NCI-H2081 treated with DMSO at 0.1 percent for 48 hours (cell line): ENCODE measurements around the gene ALDH3B1.

Experiments used
- DNase-seq: peaks from one replicate; lab custom pipeline; 2025; lab: John Stamatoyannopoulos, UW

ALDH3B1 gene

DNA sequence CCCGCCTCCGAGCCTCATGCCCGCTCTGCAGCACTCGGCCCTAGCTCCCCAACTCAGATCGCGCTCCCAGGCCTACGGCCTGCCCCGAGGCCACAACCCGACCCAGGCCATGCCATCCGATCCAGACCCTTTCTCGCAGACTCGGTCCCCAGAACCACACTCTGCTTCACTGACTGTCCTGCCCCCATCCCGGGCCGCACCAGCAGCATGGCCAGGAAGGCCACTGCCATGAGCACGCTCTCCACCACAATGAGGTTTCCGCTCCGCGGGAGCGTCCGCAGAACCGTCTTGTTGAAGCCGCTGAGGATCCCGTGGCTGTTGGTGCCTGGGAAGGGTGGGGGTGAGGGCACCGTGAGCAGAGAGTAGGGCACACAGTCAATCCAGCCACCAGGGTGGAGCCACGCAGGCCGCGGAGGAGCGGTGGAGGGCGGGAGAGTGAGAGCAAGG, 12.6 kb upstream of the ALDH3B1 start:
- DNase-seq, result no peak

DNA sequence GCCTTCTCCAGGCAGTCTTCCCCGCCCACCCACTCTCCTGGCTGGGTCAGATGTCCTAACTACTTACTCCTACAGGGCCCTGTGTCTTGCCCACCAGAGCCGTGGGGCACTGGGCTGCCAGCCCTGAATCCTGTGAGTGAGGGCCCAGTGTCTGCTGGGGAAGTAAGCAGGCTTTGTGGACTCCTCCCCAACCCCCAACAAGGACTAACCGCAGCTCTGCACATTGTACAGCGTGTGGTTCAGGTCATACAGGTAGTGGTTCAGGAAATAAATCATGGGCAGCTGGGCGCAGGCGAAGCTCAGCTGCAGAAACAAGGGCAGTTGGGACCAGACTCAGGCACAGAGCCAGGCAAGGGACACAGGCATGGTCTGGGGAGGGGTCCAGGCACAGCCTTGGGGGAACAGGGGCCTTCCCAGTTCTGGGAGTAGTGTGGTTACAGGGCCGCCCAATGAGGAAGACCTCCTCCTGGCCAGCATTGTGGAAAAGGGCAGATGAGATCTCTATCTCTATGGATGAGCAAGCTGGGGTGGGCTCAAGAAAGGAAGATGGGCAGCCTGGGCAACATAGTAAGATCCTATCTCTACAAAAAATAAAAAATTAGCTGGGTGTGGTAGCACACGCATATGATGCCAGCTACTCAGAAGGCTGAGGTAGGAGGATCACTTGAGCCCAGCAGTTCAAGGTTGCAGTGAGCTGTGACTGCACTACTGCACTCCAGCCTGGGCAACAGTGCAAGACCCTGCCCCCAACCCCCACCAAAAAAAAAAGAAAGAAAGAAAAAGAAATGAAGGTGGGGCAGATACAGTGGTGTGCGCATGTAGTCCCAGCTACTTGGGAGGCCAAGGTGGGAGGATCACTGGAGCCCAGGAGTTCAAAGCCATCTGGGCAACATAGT, 11.7 kb upstream of the ALDH3B1 start:
- DNase-seq, result no peak

DNA sequence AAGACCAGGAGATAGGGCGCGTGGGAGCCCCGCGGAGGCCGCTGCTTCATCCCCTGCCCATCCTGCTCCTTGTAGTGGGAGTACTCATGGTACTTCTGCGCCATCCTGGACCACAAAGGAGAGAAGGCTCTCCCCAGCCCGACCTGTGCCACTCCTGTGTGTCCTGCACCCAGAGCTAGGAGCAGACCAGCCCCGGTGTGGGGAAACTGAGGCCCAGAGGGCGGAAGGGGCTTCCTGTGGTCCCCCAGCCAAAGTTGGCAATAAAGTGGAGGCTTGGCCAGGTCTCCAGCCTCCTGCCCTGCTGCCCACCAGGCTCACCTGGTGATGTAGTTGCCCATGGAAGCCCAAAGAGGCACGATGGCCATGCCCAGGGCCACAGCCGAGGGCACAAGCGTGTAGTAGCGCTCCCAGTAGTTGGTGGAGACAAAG, 10.9 kb upstream of the ALDH3B1 start:
- DNase-seq, result no peak

DNA sequence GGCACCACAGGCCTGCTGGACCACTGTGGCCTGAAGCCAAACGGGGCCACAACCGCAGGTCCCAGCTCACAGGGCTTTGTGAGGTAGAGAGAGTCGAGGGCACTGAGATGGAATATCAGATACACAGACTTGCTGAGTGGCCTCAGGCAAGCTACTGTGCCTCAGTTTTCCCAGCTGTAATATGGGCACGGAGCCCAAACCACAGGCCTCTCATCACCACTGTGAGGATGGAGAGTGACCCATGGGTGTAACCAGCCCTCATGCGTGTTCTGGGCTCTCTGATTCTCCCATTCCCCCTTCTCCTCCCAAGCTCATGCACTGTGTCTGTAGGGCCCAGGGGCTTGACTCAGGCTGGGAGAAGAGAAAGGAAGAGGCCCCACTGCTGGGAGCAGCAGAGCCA, 10.4 kb upstream of the ALDH3B1 start:
- DNase-seq, result no peak

DNA sequence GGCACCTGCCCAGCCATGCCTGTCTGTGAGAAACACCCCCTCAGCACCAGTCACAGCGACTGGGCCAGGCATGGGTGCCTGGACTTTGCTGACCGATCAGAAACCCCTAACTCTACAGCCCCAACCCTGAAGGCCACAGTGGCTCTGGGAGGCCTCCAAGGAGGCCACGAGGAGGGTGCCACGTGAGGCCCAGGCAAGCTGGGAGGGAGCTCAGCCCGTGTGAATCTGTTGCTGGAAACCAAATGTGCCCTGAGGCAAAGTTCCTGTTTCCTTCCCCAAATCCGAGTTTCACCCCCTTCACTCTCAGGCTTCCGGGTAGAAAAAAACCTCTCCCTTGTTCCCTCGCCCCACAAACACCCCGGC, 7.6 kb upstream of the ALDH3B1 start:
- DNase-seq, result no peak

DNA sequence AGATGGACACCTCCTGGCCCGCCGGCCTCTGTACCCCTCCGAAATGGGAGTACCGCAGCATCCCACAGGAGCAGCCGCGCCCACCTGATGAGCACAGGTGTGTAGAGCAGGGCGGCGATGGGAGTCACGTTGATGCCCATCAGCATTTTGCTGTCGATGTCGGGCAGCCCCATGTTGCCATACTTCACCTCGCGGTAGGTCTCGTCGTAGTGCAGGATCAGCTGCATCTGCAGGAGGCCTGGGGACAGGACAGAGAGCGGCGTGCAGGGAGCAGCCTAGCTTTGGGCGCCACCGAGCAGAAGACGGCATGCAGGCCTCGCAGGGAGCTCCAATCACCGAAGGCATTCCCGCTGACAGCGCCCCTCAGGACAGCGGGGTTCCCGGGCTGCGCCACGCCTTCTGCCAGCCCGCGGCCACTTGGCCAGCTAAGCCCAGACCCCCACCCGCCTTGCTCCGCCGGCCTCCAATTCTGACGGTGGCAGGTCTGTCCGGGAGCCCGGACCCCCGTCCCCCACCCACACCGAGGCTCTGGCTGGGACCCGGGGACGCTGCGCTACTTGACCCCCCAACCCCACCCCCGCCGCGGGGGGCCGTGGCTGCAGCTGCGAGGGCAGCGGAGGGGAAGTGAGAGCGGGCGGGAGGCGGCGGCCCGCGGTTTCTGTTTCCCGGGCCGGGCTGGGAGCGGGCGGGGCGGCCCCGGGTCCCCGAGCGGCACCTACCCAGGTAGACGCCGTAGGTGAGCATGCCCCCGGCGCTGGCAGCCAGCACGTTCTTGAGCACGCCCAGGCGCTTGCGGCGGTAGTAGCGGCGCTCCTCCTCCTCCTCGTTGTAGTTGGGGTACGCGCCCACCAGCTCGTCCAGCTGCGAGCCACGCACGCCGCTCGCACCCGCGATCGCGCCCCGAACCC, 6.9 kb upstream of the ALDH3B1 start:
- DNase-seq, result no peak

DNA sequence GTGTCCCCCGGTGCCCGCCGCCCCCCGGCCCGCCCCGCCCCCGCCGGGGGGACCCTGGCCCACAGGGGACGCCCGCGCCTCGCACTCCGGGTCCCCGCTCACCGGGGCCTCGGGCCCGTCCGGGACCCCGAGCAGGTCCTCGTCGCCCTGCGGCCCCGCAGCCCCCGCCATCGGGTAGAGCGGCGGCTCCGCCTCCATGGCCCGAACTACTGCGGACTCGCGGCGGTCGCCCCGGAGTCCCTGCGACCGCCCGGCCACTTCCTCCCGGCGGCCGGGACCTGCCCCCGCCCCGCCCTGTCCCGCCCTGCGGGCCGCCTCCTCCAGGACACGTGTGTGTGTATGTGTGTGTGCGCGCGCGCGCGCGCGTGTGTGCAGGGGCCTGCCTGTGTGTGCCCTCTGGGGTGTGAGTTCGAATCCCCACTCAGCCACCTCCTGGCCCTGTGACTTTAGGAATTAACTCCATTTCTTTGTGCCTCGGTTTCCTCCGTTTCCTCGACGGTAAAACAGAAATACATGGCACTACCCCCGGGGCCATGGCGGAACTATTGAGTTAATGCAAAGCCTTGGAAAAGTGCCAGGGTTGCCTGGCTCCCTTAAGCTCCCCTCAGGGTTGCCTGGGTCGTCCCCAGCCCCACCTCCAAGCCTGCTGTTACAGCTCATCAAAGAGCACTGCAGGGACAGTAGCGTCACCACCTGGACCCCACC, 6.1 kb upstream of the ALDH3B1 start, which contains the start of gene UNC93B1:
Gene UNC93B1 (minus strand): TSS at position 252 of the 705 bp plus-strand sequence. CDS start 54 bp downstream, at position 198.
- DNase-seq, result no peak

DNA sequence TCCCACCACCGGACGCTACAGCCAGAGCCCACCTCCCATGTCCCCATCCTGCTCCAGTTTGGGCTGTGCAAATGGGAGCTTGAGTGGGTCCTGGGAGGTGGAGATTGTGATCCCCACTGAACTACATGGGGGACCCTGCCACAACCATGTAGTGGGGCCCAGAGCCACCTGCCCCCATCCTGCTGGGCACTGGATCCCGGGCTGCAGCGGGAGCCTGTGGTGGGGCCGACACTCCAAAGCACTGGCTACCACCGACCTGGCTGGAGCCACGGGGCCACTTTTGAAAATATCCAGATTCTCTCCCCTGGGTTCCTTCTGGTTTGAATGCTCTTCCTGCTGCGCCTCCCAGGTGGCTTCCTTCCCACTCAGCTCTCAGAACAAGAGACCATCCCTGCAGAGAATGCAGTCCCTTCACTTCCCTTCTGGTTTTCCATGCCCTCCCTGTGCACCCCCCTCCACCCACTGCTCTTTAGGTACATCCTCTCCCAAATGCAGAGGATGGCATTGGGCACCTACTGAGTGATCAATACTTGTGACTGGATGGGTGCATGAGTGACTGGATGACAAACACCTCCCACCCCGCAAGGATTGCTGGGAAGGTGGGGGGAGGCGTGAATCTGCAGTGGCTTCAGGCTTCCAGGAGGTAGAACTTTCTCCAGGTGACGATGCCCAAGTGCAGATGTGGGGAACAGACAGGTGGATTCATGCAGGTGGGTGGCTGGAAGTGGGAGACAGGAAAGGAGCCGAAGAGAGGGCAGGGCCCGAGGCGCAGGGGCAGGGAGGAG, 5.4 kb upstream of the ALDH3B1 start:
- no peak for DNase-seq

DNA sequence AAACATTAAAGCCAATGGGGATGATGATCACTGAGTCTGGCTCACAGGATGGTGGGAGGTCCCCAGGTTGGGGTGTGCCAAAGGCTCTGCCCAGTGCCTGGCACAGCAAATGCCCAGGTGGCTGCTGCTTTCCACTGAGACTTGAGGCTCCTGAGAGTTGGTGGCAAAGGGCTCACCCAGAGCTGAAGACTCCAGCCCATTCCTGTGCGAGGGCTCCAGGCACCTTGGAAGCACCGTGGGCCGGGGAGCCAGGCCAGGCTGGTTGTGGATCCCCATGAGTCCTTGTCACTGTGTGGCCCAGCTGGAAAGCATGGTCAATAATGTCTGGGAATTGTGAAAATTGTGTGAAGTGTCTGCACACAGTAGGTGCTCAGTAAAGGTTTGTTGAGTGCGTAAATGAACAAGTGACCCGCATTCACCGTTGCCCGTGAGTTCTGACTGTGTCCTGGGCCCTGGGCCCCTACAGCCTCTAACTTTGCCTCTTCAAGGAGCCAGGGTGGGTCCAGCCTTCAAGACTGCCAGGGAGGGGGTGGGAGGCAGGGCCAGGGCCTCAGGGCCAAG, 3.4 kb upstream of the ALDH3B1 start:
- DNase-seq, result no peak

DNA sequence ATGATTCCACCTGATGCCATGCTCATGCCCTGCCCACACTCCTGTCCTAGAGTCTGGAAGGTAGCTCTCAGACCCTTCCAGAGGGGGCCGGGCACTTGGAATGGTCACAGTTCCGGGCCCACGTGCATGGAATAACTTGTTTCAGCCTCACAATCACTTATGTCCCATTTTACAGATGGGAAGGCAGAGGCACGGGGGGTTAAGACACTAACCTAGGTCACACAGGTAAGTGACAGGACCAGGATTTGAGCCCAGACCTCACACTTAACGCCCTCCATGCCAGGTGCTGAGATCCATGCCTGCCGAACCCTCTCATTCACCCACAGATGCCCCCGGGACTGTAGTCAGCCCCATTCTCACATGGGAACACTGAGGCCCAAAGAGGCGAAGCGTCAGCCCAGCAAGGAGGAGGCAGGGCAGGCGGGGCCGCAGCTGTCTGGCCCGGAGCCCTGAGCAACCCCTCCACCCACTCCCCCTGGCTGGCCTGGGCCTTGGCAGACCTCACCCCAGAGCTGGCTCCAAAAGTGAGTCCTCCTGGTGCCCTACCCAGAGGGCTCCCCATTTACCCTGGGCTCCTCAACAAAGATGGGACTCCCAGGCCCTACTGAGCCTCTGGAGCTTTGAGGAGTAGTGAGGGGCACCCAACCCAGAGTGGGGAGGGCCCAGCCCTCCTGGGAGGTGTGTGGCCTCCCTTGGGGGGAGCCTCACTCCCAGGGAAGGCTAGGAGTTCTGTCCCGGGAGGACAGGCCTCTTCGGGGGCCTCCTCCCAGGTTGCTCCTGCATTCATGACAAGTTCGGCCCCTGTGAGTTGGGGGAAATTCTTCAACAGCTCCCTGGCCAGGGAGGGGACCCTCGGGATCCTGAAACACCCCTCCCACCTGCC, 2.4 kb upstream of the ALDH3B1 start:
- DNase-seq, result no peak

DNA sequence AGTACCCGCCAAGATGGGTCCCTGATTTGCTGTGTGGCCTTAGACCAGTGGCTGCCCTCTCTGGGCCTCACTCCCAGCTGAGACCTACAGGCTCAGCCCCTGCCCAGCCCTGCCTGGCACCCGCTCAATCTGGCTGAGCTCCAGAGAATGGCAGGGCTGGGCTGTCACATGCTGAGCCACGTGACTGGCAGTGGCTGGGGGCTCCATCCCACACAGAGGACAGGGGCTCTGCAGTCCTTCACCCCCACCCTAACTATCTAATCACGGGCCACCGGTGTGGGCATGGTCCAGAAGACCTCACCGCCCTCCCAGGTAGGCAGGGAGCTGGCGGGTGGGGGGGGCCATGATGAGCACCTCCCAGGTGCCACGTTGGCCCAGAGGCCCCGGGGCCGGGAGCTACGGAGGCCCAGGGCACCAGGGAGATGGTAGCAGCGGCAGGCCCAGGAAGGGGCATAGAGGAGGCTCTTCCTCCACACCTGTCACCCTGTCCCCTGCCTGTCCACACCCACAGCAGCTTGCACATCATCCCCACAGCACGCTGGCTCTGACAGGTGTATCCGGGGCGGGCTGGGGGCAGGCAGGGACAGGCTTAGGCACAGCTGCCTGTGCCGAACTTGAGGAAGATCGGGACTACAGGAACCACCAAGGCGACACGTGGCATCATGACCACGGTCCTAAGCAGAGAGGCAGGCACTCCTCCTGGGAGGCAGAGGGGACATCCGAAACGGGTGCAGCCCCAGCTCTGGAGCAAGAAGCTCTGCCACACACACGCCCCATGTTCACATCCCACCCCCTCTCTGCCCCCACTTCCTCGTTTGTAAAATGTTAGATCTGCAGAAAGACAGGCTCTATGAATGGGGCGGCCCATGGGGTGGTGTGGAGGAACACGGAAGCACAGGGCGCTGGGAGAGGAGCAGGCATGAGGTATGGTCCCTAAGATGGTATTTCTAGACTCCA, 1.5 kb upstream of the ALDH3B1 start:
- DNase-seq, result no peak

DNA sequence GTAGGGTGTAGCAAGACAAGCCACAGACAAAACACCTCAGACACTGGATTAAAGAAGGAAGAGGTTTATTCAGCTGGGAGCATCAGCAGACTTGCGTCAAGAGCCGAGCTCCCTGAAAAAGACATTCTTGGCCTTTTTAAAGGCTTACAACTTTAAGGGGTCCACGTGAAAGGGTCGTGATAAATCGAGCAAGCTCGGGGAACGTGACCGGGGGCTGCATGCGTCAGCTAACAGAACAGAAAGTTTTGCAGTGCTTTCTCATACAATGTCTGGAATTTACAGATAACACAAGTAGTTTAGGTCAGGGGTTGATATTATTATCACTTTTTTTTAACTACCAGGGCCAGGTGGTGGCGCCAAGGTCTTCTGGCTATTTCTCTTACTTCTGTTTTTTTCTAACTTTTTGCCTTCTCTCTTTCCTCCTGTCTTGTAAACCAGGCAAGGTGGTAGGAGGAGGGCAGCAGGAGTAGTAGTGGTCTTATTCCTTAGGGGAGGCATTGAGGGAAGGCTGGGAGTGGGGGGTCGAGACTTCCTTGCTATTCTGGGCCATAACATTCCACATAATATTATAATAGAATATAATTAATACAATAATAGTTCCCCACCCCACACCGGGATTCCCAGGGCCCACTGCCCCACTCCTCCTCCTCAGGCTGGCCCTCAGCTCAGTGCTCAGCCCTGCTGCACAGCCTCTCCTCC, 587 bp upstream of the ALDH3B1 start:
- no peak for DNase-seq

DNA sequence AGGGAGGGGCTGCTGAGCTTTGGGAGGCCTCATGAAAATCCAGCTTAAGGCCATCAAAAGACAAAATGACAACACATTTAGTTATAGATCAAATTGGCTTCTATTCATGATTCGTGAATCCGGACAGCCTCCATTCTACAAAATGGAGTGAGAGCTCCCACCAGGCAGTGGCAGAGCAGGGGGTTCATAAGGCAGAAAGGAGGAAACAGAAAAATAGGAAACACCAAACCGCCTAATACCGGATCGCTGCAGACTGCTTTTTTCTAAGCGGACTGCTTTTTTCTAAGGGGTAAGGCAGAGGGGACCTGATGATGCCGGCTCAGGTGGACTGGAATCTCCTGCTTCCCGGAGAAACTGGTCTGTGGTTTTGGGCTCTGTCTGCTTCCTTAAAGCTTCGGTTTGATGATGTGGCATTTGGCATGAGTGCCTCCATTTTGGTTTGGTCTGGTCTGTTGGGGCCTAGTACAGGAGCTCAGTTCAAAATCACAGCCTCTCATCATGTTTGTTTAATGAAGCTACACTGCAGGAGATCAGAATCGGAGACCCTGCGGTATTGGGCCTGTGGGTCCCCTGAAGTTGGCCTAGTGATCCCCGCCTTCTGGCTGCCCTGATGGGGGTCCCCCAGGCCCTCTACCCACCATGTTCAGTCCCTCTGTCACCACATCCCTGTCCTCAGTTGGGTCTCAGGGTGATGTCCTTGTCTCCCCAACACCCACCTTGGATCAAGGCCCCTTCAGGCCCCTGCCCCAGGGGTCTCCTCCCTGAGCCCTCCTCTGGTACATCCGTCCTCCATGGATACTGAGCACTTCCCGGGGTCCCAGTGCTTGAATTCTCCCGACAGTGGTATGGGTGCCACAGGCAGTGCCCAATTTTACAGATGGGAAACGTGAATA, 1.2 kb downstream of the ALDH3B1 start:
- DNase-seq, result no peak

DNA sequence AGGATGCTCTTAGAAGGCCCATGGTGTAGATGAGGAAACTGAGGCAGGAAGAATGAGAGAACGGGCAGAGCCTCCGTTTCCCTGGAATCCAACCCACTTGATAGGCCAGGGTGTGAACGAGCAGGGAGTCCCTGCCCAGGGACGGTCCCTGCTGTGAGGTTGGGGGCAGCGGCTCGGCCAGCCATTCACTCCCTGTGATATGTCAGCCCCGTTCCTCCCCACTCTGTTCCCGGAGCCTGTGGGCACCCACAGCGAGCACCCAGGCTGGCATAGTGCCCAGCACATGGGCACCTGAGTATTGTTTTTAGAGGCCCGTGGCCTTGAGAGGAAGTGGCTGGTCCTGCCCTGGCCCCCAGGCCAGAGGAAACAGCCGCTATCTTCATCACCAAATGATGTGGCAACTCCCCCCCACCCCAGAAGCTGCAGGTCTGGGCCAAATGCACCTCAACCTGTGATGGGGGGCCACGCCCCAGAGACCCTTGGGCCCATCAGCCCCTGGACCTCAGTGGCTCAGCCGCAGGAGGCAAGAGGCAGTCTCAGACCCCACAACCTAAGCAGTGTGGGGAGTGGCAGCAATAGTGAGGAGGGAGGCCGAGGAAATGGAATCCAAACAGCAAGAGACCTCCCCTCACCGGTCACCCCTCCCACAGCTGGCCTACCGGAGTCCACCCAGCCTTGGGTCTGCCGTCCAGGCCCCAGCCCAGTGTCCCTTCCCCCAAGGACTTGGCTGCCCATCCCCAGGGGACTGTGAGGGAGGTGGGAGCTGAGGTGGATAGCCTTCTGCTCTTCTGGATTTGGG, 2.1 kb downstream of the ALDH3B1 start:
- DNase-seq, result no peak

DNA sequence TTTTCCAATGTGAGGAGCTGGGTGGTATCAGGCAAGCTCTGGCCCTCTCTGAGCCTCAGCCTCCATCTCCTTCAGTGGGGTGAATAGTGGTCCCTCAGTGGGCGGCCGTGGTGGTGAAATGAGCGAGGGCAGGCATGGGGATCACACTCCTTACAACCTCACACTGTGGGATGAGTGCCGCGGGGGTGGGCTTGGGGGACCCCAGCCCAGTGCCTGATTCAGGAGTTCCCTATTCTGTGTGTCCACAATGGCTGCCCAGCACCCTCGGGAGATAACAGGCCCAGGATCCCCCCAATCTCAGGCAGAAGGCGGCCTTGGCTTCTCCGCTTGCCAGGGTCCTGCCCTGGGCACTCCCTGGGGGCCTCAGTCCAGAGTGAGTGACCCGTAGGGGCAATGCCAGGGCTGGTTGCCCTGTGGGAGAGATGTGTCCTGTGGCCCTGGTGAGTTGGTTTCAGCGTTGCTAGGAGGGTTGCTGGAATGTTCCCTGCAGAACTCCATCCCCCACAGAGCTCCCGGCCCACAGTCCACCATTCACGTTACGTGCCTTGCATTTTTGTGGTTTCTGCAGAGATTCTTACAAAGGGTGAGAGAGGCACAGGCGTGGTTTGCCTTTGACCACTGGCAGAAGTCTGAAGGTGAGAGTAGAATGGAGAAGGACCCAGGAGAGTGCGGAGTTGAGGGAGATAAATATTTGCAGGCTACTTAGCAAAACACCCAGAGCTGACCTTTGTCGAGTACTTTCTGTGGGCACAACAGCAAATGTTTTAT, 2.9 kb downstream of the ALDH3B1 start:
- DNase-seq, result no peak
